ENCODE results near the gene FAM111A.

Gene FAM111A

GRCh38 chr11:59144096-59144495 is 1.4 kb downstream of the FAM111A start:
- no peak for DNase-seq (ENCODE audit: low spot score)

GRCh38 chr11:59144579-59145345 is 2.1 kb downstream of the FAM111A start:
- peak; percentile 85 for DNase-seq (ENCODE audit: low spot score)
- CTCF ChIA-PET, result interaction anchor here (0.6 to 0.9 kb wide), 3 partner anchors 9 to 737 kb away, joined by 3 to 4 read pairs (median 3); no protein-coding TSS in a partner anchor
- TF ChIP-seq CTCF (conservative IDR thresholded peaks at IDR 0.05; ENCODE audit: low read depth), result peak; percentile 18; the same call in 1 of the 2 replicates
- POLR2A ChIA-PET (ENCODE audit: low non-redundant PET), result interaction anchor here (0.8 kb wide), 1 partner anchor 9 kb away, joined by 3 read pairs; no protein-coding TSS in a partner anchor
- H3K27ac ChIP-seq, result peak overlapping the region; percentile 91

More at GRCh38 chr11:59144096-59144495, 1.4 kb downstream of the FAM111A start:
- ChIA-PET POLR2A (ENCODE audit: low non-redundant PET) (interaction anchor here (0.8 kb wide), 1 partner anchor 9 kb away, joined by 3 read pairs; no protein-coding TSS in a partner anchor), CTCF (interaction anchor here (0.9 kb wide), 1 partner anchor 8 kb away, joined by 3 read pairs; no protein-coding TSS in a partner anchor)
- no peak for TF ChIP-seq CTCF (conservative IDR thresholded peaks at IDR 0.05; ENCODE audit: low read depth)
- H3K27ac ChIP-seq, result peak overlapping the region; percentile 91

GRCh38 chr11:59145534-59145933 is 2.9 kb downstream of the FAM111A start:
- TF ChIP-seq CTCF (conservative IDR thresholded peaks at IDR 0.05; ENCODE audit: low read depth), result no peak
- peak overlapping the region; percentile 91 for H3K27ac ChIP-seq
- POLR2A ChIA-PET (ENCODE audit: low non-redundant PET), result no interaction called here
- peak; percentile 30 for DNase-seq (ENCODE audit: low spot score)
- CTCF ChIA-PET, result interaction anchor here (0.9 kb wide), 1 partner anchor 12 kb away, joined by 3 read pairs; no protein-coding TSS in a partner anchor

GRCh38 chr11:59151761-59152160 is 9.1 kb downstream of the FAM111A start:
- POLR2A ChIA-PET (ENCODE audit: low non-redundant PET), result no interaction called here
- CTCF ChIA-PET, result interaction anchor here (0.6 to 0.8 kb wide), 2 partner anchors 76 to 561 kb away, joined by 4 read pairs; no protein-coding TSS in a partner anchor
- H3K27ac ChIP-seq, result no peak overlapping the region
- no peak for DNase-seq (ENCODE audit: low spot score)
- no peak for TF ChIP-seq CTCF (conservative IDR thresholded peaks at IDR 0.05; ENCODE audit: low read depth)

- DNase-seq (ENCODE audit: low spot score), result no peak
- CTCF ChIA-PET, result interaction anchor here (0.7 kb wide), 1 partner anchor 585 kb away, joined by 3 read pairs; no protein-coding TSS in a partner anchor
- TF ChIP-seq CTCF (conservative IDR thresholded peaks at IDR 0.05; ENCODE audit: low read depth), result no peak
- POLR2A ChIA-PET (ENCODE audit: low non-redundant PET), result no interaction called here
- H3K27ac ChIP-seq, result no peak overlapping the region
Measured at GRCh38 chr11:59152312-59152951, 9.8 kb downstream of the FAM111A start.

- no peak for TF ChIP-seq CTCF (conservative IDR thresholded peaks at IDR 0.05; ENCODE audit: low read depth)
- CTCF ChIA-PET, result no interaction called here
- H3K27ac ChIP-seq, result no peak overlapping the region
- DNase-seq (ENCODE audit: low spot score), result no peak
- POLR2A ChIA-PET (ENCODE audit: low non-redundant PET), result no interaction called here
Measured at GRCh38 chr11:59154610-59155009, 12.0 kb downstream of the FAM111A start.

Measured in RWPE1 (cell line).